Activated CD8-positive, alpha-beta T cell treated with anti-CD3 and anti-CD28 coated beads for 36 hours (primary cell): ENCODE data around the gene POC5. TPM values are rescaled to one million over a fixed set of nuclear protein-coding genes. Genes with fewer than 3 reads are reported as not detected.
"Not testable (repeated sequence)": the region's sequence is repeated elsewhere in the genome, so short reads cannot be mapped to it uniquely, and the experiment has no call there.

Experiments used
- ATAC-seq: fragments of 200-7000 bp; cut with Tn5 transposase; one replicate; pipeline ENCODE4 v1.10.0; 2021; ENCODE audit warnings: mild to moderate bottlenecking, moderate library complexity
- CTCF ChIA-PET: fragments of 350-600 bp; sonication (Branson Sonifier 250); formaldehyde crosslinking; loops from one replicate; lab custom pipeline; 2021; ENCODE audit warnings: antibody characterized with exemption; lab: Charles Lee
- POLR2A ChIA-PET: fragments of 350-600 bp; sonication (Branson Sonifier 250); formaldehyde crosslinking; loops from one replicate; lab custom pipeline; 2021; ENCODE audit warnings: antibody characterized with exemption; lab: Charles Lee
- DNase-seq: peaks from one replicate; pipeline ENCODE4 v3.0.0-alpha.2; 2020
- H3K27ac Mint-ChIP-seq: one replicate; pipeline ENCODE4 v1.8.0; 2021; ENCODE audit warnings: mild to moderate bottlenecking, mixed read lengths
- H3K27me3 Mint-ChIP-seq: one replicate; pipeline ENCODE4 v1.8.0; 2021; ENCODE audit warnings: mixed read lengths
- H3K36me3 Mint-ChIP-seq: one replicate; pipeline ENCODE4 v1.8.0; 2021; ENCODE audit warnings: low read depth, mixed read lengths
- H3K4me1 Mint-ChIP-seq: one replicate; pipeline ENCODE4 v1.8.0; 2021; ENCODE audit warnings: low read depth, mixed read lengths
- H3K4me3 Mint-ChIP-seq: one replicate; pipeline ENCODE4 v1.8.0; 2021; ENCODE audit warnings: mild to moderate bottlenecking, moderate library complexity, mixed read lengths
- H3K9me3 Mint-ChIP-seq: one replicate; pipeline ENCODE4 v1.8.0; 2021; ENCODE audit warnings: mixed read lengths
- CTCF ChIP-seq: fragments of 200-600 bp; IDR thresholded peaks from one replicate; pipeline ENCODE4 v1.8.0; 2022; ENCODE audit warnings: antibody characterized with exemption, mild to moderate bottlenecking
- intact Hi-C: fragments of 100-400 bp; cut with micrococcal nuclease; formaldehyde crosslinking; loops from one replicate; pipeline ENCODE4 v1.10.0; 2022
- total RNA-seq, 2 experiments: library from RNA; stranded (reverse); gene quantifications; one replicate each; pipeline ENCODE4 v1.2.3, GENCODE V29; 2021

Gene POC5
- total RNA-seq, 2 experiments from 2014 or later, result 14.5 to 15.7 TPM

DNA sequence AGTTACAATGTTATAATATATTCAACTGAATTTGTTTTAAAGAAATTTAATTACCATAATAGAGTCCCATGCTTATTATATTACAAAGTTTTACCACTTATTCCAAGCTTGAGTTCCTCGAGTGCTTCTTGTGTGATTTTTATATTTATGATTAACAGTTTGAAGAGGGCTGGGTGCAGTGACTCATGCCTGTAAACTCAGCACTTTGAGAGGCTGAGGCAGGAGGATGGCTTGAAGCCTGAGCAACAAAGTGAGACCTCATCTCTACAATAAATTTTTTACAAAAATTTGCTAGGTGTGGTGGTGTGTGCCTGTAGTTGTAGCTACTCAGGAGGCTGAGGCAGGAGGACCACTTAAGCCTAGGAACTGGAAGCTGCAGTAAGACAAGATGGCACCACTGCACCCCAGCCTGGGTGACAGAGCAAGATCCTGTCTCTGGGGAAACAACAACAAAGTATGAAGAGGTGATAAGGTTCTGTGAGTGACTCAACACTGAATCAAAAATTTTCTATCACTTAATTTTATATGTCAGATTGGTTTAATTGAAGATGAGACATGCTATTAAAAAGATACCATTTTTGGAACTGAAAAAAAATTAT lies 9.2 kb downstream of the POC5 start:
- ChIA-PET CTCF (interaction anchor here (0.7 kb wide), 1 partner anchor 9 kb away, joined by 4 read pairs; the partner anchor contains the start of gene POC5), POLR2A (no interaction called here)
- H3K4me1 Mint-ChIP-seq, result peaks cover 17% of the 10 kb centered on the region
- intact Hi-C loops, result no loop called here
- no peaks in the 10 kb centered on the region for H3K27me3 Mint-ChIP-seq
- ATAC-seq (no peak), DNase-seq (no peak)
- peaks cover 21% of the 10 kb centered on the region for H3K36me3 Mint-ChIP-seq
- no peaks in the 10 kb centered on the region for H3K9me3 Mint-ChIP-seq
- no peak overlapping the region for H3K4me3 Mint-ChIP-seq
- peak overlapping the region; percentile 11 for H3K27ac Mint-ChIP-seq
- no peak for TF ChIP-seq CTCF

DNA sequence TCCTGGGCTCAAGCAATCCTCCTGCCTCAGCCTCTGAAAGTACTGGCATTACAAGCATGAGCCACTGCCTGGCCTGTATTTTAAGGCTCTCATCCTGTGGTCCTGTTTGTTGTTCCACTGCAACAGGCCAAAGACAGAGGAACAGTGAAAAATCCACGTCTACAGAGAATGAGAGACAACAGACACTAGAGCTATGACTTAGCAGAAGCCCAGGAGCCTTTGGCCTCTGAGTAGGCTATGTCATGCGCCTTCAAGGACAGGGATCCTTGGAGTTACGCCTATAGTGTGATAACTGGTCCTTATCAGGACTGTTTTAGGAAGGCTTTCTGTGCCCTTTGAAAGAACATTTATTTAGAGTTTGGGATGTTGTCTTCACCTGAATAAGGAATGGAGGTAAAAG lies 10.5 kb downstream of the POC5 start:
- intact Hi-C loops, result no loop called here

GRCh38 chr5:75706016-75706415 lies 11.2 kb downstream of the POC5 start:
- CTCF ChIA-PET, result no interaction called here
- H3K4me1 Mint-ChIP-seq, result peaks cover 11% of the 10 kb centered on the region
- H3K9me3 Mint-ChIP-seq, result no peaks in the 10 kb centered on the region
- POLR2A ChIA-PET, result no interaction called here
- H3K4me3 Mint-ChIP-seq, result no peak overlapping the region
- no peak for TF ChIP-seq CTCF
- H3K27ac Mint-ChIP-seq, result no peak overlapping the region
- DNase-seq (no peak), ATAC-seq (no peak)
- H3K27me3 Mint-ChIP-seq, result no peaks in the 10 kb centered on the region
- intact Hi-C loops, result no loop called here
- H3K36me3 Mint-ChIP-seq, result peaks cover 33% of the 10 kb centered on the region

More for the DNA sequence above, 10.5 kb downstream of the POC5 start:
- Mint-ChIP-seq H3K9me3 (no peaks in the 10 kb centered on the region), H3K36me3 (peaks cover 32% of the 10 kb centered on the region), H3K27ac (no peak overlapping the region), H3K4me3 (no peak overlapping the region), H3K4me1 (peaks cover 13% of the 10 kb centered on the region), H3K27me3 (no peaks in the 10 kb centered on the region)
- POLR2A ChIA-PET, result interaction anchor here (0.6 to 1.0 kb wide), 2 partner anchors 10 to 25 kb away, joined by 3 read pairs; no protein-coding TSS in a partner anchor
- no peak for TF ChIP-seq CTCF
- DNase-seq (no peak), ATAC-seq (no peak)
- CTCF ChIA-PET, result no interaction called here

DNA sequence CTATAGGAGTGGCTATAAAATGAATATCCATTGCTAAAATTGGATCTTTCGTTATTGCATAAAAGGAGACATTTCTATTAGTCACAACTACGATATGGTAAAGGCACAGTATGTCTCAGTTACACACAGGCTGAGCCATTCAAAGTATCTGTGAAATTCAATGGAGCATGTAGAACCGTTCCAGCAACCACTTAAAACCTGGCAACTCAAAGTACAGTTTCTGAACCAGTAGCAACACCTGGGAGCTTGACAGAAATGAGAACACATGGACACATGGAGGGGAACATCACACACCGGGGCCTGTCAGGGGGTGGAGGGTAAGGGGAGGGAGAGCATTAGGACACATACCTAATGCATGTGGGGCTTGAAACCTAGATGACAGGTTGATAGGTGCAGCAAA lies 15.4 kb downstream of the POC5 start:
- TF ChIP-seq CTCF, result no peak
- POLR2A ChIA-PET, result interaction anchor here (1.1 kb wide), 1 partner anchor 13 kb away, joined by 4 read pairs; no protein-coding TSS in a partner anchor
- DNase-seq (no peak), ATAC-seq (no peak)
- no peaks in the 10 kb centered on the region for H3K9me3 Mint-ChIP-seq
- H3K4me1 Mint-ChIP-seq, result peaks cover 9% of the 10 kb centered on the region
- intact Hi-C loops, result no loop called here
- no peak overlapping the region for H3K27ac Mint-ChIP-seq
- CTCF ChIA-PET, result no interaction called here
- peaks cover 36% of the 10 kb centered on the region for H3K36me3 Mint-ChIP-seq
- no peak overlapping the region for H3K4me3 Mint-ChIP-seq
- H3K27me3 Mint-ChIP-seq, result no peaks in the 10 kb centered on the region

DNA sequence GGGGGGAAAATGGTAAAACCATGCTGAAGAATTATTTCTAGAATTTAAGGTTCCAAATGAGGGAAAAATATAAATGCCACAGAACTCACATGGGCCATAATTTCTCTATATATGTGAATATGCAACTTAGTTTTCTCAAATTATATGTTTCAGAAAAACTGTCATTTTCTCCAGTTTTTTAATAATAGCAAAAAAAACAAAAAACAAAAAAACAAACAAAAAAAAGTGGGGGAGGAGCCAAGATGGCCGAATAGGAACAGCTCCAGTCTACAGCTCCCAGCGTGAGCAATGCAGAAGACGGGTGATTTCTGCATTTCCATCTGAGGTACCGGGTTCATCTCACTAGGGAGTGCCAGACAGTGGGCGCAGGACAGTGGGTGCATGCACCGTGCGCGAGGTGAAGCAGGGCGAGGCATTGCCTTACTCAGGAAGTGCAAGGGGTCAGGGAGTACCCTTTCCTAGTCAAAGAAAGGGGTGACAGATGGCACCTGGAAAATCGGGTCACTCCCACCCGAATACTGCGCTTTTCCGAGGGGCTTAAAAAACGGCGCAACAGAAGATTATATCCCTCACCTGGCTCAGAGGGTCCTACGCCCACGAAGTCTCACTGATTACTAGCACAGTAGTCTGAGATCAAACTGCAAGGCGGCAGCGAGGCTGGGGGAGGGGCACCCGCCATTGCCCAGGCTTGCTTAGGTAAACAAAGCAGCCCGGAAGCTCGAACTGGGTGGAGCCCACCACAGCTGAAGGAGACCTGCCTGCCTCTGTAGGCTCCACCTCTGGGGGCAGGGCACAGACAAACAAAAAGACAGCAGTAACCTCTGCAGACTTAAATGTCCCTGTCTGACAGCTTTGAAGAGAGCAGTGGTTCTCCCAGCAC lies 21.5 kb downstream of the POC5 start:
- intact Hi-C loops, H3K27ac Mint-ChIP-seq, H3K4me3 Mint-ChIP-seq, CTCF ChIA-PET, H3K9me3 Mint-ChIP-seq, H3K27me3 Mint-ChIP-seq, H3K4me1 Mint-ChIP-seq, DNase-seq, ATAC-seq, POLR2A ChIA-PET: not testable (repeated sequence)
- peaks cover 22% of the 10 kb centered on the region for H3K36me3 Mint-ChIP-seq
